NB4 (cell line): ENCODE data around the gene MYT1.

Source experiments
- MAX ChIP-seq: IDR thresholded peaks from 2 replicates; pipeline ENCODE4 v1.6.1; 2011; ENCODE audit warnings: low read depth, low read length
- MYC ChIP-seq: IDR thresholded peaks from 2 replicates; pipeline ENCODE4 v1.6.1; 2011; ENCODE audit warnings: low read depth, low read length
- POLR2A ChIP-seq: IDR thresholded peaks from 2 replicates; pipeline ENCODE4 v1.6.1; 2011; ENCODE audit warnings: mild to moderate bottlenecking; ENCODE audit not compliant: insufficient read length; ENCODE audit errors: extremely low read depth
- TF ChIP-seq, protein P1 (sequence below): IDR thresholded peaks from one replicate; pipeline ENCODE4 v1.5.1; 2012; ENCODE audit warnings: low read depth, low read length

GRCh38 chr20:64145458-64146300 is 18.6 kb upstream of the MYT1 start:
- TF ChIP-seq MAX, result no peak
- no peak for TF ChIP-seq POLR2A
- TF ChIP-seq, protein P1, sequence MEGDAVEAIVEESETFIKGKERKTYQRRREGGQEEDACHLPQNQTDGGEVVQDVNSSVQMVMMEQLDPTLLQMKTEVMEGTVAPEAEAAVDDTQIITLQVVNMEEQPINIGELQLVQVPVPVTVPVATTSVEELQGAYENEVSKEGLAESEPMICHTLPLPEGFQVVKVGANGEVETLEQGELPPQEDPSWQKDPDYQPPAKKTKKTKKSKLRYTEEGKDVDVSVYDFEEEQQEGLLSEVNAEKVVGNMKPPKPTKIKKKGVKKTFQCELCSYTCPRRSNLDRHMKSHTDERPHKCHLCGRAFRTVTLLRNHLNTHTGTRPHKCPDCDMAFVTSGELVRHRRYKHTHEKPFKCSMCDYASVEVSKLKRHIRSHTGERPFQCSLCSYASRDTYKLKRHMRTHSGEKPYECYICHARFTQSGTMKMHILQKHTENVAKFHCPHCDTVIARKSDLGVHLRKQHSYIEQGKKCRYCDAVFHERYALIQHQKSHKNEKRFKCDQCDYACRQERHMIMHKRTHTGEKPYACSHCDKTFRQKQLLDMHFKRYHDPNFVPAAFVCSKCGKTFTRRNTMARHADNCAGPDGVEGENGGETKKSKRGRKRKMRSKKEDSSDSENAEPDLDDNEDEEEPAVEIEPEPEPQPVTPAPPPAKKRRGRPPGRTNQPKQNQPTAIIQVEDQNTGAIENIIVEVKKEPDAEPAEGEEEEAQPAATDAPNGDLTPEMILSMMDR, result peak; percentile 26
- TF ChIP-seq MYC, result no peak
